NCI-H2227 (cell line): Measurements from ENCODE around the gene RPS19.
"Not testable (repeated sequence)": the region's sequence is repeated elsewhere in the genome, so short reads cannot be mapped to it uniquely, and the experiment has no call there.

Experiments
- DNase-seq: peaks from one replicate; lab custom pipeline; 2025; ENCODE audit not compliant: unreplicated experiment; lab: John Stamatoyannopoulos, UW

Gene RPS19

DNA sequence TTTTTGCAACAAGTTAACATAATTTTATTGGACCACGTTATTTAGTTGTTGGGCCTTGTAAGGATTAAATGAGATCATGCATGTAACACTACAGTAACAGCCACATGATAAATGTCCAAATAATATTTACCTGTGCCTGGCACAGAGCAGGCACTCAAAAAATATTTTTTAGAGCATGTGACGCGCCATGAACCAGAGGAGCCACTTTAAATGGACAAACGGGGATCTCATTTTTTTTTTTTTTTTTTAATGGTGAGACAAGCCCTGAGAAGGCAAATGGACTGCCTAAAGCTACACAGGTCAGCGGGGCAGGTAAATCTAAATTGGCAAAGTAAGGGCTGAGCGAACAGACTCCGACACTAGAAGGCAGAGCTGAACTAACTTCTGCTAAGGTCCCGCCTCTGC, 840 bp upstream of the RPS19 start:
- DNase-seq, result no peak

DNA sequence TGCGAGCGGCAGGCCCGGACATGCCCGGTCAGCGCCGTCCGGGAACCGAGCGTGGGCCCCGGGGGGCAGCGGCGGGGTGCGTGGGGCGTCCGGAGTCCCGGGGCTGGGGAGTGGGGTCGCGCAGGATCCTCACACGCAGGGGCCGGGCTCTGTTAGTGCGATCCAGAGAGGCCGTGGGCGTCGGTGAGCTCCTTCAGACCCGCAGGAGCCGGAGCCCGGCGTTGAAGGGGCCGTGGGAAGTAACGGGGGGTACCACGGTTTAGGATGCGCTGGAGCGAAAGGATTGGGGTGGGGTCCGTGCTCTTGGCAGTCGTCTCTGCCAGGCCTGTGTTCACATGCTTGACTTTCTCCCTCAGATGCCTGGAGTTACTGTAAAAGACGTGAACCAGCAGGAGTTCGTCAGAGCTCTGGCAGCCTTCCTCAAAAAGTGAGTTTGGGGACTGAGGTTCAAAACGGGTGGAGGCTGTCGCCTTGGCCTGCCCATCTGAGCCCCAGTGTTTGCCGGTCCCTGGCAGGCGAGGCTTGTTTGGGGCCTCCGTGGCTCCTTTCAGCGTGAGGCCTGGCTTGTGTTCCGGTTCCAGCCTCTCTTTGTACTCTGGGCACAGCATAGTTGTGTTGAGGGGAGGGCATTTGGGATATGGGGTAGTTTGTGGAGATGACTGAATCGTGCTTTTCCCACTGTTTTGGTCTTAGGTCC, 512 bp downstream of the RPS19 start:
- peak; percentile 76 for DNase-seq

DNA sequence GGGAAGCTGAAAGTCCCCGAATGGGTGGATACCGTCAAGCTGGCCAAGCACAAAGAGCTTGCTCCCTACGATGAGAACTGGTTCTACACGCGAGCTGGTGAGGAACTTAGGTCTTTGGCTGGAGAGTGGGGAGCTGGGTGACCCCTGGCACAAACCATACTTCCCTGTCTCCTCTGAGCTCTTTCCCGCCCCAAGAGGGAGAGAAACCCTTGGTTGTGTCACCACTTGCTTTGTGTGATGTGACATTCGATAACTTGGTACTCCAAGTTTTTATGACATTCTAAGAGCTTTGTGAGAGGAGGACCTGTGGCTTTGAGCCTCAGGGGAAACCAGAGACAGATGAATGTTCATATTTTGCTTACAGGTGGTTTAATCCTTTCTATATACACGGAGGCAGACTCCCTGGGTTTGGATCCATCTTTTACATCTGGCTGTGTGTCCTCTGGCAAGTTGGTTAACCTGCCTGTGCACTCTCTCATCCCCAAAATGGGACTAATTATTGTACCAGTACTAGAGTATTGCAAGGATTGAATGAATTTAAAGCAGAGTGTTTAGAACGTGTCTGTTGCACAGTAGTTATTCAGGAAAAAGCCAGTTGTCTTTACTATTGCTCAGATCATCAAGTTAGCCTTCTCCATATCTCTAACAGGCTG, 1.2 kb downstream of the RPS19 start:
- DNase-seq, result no peak

DNA sequence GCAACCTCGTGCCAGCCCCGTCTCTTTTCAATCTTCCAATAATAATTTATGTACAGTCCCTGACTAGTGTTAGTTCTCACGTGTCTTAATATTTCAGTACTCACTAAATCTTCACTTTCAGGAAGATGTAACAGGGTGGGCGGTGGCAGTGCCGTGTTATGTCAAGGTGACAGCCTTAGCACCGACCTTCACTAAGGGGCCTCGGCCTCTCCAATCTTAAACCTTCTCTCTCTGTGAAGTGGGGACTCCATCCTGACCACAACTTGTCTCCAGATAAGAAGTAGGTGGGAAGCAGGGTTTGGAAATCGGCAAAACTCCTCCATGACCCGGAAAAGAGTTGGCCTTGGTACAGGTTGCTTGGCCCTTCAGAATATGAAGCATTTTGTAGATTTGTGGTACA, 1.8 kb downstream of the RPS19 start:
- no peak for DNase-seq

DNA sequence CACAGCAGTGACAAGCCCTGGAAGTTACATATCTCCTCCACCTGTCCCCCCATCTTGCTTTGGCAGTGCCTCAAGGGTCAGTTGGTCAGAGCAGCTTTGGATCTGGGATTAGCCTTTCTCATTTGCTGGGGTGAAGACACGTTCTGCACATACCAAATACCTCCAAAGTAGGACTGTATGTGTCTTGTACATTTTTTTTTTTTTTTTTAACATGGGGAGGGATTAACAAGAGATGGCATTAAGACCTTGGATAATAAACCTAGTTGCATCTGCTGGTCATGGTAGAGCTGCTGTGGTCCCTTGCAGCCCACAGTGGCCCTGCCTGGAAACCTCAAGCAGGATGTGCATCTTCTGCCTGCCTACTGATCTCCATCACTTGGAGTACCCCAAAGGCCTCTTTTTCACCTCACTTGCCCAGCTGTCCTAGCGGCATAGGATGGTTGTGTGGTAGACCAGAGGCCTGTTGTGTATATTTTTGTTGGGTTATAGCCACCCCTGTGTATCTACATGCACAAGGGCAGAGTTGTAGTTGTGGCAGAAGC, 2.5 kb downstream of the RPS19 start:
- no peak for DNase-seq

DNA sequence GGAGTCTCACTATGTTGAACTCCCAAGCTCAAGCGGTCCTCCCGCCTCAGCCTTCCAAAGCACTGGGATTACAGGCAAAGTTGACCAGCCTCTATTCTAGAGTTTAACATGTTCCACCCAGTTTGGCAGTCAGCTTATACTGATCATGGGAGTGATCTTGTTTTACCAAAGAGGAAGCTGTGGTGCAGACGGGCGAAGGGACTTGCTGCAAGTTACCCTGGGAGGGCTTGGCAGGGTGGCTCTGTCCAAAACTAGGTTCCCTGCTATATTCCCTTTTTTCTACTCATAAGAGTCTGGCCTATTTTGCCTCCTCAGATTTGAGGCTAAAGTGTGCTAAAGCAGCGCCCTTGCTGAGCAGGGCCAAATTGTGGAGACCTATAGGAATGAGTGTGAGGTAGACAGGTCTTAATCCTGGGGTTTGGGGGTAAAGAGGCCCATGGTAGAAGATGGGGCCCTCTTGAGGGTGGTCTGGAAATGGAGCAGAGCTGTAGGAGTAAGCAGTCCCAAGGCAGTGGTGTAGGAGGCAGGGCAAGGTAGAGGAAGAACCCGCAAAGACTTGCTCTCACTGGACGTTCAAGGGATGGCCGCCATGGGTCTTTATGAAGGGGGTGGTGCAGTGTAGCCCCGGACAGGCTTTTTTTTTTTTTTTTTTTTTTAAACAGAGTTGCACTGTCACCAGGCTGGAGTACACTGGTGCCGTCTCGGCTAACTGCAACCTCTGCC, 3.3 kb downstream of the RPS19 start:
- DNase-seq, result no peak

DNA sequence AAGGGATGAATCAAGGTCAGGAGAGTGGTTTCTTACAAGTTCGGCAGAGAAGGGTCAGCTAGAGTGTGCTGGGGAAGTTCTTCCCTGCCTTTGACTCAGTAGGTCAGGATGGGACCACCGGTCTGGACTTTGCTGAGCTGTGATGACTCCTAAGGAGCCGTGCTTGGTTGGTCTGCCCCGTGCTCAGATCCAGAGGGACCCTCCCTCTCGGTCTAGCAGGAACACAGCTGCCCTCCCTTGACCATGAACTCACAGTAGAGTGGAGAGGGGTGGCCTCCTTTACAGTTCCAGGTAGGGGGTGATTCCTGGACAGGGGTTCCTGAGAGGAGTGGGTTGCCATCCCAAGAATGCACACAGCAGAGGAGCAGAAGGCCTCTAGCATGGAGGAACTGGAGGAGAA, 4.3 kb downstream of the RPS19 start:
- DNase-seq, result no peak

DNA sequence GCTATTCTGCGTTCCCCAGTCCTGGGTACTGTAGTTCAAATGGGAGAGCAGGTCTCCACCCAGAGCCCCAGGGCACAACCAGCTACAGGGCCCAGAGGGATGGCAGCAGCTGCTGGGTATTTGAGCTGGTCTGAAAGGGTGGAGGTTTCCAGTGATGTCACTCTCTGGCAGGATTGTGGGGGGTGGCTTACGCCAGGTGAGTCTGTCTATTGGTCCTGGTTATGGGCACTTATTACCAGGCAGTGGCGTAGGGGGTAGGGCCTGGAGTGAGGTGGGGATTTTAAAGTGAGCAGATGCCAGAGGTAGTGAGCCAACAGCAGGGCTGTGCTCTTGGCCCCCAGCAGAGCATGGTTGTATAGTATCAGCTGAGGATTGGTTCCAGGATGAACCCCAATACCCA, 6.2 kb downstream of the RPS19 start:
- no peak for DNase-seq

DNA sequence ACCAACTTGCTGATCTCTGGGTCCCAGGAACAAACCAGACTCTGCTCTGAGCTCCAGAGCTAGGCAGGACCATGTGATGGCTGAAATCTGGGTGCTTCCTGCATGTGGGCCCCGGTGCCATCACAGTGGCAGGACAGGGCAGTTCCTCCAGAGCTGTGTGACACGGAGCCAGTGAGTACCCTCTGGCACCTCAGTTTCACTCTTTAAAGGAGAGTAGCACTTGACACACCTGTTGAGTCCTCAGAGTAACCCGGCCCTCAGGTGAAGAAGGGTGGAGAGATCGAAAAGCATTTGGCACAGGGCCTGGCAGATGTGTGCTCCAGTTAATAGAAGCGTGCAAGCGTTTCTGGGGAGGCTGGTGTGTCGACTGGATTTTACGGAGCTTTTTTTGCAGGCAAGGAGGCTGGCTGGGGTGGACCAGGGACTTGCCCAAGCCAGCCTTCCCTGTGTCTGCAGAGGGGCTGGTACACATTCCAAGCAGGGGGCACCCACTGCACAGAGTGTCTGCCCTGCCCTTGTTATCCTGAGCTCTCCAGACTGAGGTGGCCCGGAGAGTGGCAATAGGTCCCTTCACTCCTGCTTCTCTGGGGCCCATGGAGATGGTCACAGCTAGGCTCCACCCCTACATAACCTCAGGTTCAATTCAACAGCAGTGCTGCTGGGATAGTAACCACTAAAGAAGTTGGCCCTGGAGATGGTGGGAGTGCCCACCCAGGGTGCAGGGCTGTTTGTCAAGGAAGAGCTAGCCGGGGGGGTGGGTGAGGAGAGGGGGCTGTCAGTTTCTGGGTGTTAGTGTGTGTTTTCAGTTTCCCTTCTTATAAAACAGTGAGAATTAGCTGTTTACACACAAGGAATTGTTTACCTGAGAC, 8.3 kb downstream of the RPS19 start:
- DNase-seq, result no peak

DNA sequence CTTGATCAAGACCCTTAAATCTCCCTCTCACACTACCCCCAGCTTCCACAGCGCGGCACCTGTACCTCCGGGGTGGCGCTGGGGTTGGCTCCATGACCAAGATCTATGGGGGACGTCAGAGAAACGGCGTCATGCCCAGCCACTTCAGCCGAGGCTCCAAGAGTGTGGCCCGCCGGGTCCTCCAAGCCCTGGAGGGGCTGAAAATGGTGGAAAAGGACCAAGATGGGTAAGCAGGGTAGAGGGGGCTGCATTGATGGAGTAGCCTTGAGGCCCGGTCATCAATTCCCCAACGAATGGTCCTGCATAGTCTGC, 8.9 kb downstream of the RPS19 start:
- no peak for DNase-seq

DNA sequence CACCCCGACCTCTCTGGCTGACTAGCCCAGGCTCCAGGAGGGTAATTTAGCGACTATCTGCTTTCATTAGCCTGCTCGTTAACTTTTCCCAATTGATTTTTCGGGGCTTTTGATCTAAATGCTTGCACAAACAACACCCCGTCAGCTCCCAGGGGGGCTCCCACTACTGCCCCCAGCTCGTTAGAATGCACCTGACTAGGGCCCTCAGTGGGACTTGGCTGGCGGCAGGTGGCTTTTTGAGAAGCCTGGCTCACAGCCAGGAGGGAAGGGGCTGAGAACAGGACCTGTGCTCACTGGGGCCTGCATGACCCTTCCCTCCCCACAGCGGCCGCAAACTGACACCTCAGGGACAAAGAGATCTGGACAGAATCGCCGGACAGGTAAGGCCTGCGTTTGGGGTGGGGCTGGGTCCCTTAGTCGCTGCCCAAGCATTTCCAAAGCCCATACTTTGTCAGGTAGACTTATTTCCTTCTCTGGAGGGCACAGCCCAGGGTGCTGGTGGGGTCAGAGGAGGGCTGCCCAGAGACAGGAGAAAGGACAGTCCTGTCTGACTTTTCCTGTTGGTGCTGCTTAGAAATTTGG, 9.4 kb downstream of the RPS19 start:
- DNase-seq, result peak; percentile 55

DNA sequence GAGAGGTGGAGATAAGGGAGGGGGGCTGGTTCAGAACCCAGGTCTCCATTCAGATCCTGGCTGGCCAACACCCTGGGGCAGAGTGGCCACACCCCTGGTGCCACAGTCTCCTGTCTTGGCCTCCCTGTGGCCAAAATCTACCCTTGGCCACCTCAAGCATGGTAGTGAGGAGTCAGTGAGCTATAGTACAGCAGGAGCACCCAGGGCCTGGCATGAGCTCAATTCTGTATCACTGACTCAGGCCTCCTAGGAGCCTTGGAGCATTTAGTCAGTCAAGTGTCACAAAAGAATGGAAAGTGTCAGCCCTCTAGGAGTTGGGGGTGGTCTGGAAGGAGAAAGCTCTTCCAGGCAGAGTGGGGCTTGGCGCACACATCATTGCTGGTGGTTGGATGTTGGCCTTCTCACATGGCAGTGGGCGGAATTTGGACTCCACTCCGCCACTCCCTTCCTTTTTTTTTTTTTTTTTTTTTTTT, 10.4 kb downstream of the RPS19 start:
- DNase-seq, result peak; percentile 45

DNA sequence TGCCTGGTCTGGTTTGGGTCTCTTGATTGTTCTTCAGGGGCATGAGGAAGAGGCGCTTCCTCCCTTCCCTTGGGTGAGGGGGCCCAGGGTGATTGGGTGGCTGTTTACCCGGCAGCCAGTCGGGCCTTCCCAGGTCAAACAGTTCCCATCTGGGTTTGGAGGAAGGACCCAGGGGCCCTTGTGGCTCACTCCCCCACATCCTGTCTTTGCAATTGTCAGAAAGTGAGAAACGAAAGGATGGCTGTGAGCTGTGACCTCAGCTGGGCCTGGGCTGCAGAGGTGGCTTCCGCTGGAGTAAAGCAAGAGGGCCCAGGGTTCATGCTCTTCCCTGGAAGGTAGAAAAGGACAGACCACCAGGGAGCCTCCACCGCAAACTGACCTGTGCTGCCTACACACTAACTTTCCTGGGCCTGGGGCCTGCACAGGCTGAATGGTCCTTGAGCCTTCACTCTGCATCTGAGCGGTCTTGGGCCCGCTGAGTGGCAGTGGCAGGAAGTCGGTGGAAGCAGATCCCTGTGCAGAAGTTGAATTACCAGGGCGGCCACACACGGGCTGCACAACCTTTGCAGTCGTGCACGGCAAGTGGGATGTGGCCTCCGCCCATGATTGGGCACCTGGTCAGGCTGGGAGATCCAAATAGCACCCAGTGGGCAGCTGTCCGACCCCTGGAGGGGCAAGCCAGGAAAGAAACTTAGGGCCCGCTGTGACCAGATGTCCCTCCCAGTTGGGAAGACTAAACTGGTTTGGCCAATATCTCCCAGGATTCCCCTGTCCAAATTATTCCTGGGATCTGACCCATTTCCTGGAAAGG, 11.7 kb downstream of the RPS19 start:
- no peak for DNase-seq

DNA sequence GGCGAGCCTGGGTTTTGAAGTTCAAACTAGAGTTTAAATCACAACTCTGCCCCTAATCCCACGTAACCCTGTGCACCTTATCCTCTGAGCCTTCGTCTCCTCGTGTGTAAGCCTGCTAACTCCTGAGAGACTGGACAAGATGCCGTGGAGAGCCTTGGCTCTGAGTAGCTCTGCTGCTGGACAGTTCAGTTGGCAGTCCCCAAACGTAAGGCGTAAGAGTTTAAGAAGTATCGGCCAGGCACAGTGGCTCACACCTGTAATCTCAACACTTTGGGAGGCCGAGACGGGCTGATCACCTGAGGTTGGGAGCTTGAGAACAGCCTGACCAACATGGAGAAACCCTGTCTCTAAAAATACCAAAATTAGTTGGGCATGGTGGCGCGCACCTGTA, 12.3 kb downstream of the RPS19 start:
- no peak for DNase-seq

DNA sequence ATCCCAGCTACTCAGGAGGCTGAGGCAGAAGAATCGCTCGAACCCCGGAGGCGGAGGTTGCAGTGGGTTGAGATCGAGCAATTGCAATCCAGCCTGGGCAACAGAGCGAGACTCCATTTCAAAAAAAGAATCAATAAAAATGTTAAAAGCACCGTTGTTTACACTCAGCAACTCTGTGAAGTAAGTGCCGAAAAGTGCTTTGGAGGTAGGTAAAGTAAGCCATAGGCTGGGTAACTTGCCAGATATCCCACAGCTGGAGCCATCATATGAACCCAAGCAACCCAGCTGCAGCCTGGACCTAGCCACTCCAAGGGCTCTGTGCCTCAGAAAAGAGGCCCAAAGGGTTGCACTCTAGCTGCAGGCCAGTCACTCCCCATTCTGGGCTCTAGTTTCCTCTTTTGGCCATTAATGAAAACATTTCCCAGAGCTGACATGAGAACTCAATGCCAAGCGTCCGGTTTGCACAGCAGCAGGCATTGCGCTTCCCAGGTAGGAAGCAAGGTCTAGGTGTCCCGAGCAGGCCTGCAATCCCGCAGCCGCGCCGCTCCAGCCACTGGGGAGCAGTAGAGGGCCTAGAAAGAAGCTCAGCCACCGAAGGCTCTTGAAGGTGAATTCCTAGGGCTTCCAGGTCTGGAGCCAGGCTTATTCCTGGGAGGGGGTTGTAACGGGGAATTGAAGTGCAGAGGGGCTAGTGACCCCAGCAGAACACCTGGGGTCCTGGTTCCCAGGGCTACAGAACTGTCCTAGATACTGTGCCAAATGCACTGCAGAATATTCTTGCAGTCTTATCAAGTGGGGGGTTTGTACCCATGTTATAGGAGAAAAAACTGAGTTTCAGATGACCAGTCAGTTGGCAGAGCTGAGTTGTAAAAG, 13.0 kb downstream of the RPS19 start:
- peak; percentile 91 for DNase-seq

DNA sequence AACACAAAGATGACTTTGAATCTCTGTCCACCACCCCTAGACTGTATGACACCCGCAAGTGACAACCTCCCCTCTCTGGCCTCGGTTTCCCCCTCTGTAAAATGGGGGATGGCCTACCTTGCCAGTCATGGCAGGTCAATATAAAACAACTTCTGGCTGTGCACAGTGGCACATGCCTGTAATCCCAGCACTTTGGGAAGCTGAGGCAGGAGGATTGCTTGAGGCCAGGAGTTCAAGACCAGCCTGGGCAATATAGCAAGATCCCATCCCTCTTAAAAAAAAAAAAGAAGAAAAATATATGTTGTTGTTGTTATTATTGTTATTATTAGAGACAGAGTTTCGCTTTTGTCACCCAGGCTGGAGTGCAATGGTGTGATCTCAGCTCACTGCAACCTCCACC, 15.9 kb downstream of the RPS19 start:
- not testable (repeated sequence) for DNase-seq

DNA sequence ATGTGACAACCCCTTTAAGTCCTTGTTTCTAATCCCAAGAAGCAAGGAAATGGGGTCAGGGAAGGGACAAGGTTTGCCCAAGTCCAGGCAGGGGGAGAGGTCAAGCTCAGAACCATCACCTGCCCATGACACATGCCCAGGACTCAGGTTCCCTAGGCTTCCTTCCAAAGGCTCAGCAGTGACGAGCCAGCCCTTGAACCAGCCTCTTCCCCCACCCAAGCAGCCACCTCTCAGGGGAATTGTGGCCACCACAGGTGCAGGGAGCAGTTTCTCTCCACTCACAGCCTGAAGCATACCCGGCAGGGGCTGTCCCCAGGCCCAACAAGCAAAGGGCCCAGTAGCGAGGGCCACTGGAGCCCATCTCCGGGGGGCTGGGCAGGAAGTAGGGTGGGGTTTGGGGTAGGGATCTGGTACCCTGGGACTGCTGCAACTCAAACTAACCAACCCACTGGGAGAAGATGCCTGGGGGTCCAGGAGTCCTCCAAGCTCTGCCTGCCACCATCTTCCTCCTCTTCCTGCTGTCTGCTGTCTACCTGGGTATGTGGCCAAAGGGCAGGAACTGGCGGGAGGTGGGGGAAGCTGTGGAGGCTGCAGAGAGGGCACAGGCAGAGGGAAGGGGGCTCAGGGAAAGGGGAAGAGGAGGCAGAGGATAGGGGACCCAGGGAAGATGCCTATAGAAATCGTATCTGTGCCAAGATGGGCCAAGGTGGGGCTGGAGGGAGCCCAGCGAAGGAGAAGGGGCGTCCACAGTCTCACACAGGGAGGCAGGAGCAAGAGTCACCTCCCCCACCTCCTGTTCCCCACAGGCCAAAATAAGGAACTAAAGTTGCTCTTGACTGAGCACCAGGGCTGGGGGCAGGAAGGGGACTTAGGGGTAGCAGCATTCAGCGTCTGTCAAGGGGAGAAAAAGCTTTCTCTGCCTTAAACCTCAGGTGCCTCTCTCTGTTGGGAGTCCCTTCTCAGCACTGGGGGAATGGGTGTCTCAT, 17.1 kb downstream of the RPS19 start, which contains the start of gene CD79A:
TSS of gene CD79A (plus strand) at position 433 of the 986 bp plus-strand sequence. CDS start at position 459, 26 bp downstream.
- DNase-seq, result no peak
